PC-3 (cell line): Measurements from ENCODE around the gene AQP2.

ENCODE experiments used
- CTCF ChIP-seq: fragments of 300-600 bp; sonication (generic); conservative IDR thresholded peaks from 2 replicates; pipeline ENCODE4 v1.5.1; 2017; ENCODE audit warnings: antibody characterized with exemption, low read depth, mild to moderate bottlenecking, low read length
- EZH2 ChIP-seq: fragments of 300-600 bp; sonication (generic); IDR thresholded peaks from one replicate; pipeline ENCODE4 v1.6.1; 2017; ENCODE audit warnings: antibody characterized with exemption, mild to moderate bottlenecking, low read length; ENCODE audit not compliant: unreplicated experiment

GRCh38 chr12:49922349-49923034, 28.0 kb upstream of the AQP2 start:
- TF ChIP-seq CTCF (no peak), EZH2 (no peak)
